ENCODE data around the gene TRDN.

TRDN gene

DNA sequence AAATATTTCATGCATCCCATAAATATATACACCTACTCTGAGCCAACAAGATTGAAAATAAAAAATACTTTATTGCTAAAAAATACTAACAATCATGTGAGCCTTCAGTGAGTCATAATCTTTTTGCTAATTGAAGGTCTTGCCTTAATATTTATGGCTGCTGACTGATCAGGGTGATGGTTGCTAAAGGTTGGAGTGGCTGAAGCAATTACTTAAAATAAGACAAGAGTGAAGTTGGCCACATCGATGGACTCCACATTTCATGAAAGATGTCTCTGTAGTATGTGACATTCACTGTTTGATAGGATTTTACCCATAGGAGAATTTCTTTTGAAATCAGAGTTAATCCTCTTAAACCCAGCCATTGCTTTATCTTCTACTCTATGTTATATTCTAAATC is 11.1 kb downstream of the TRDN start:
- TF ChIP-seq, protein P1, sequence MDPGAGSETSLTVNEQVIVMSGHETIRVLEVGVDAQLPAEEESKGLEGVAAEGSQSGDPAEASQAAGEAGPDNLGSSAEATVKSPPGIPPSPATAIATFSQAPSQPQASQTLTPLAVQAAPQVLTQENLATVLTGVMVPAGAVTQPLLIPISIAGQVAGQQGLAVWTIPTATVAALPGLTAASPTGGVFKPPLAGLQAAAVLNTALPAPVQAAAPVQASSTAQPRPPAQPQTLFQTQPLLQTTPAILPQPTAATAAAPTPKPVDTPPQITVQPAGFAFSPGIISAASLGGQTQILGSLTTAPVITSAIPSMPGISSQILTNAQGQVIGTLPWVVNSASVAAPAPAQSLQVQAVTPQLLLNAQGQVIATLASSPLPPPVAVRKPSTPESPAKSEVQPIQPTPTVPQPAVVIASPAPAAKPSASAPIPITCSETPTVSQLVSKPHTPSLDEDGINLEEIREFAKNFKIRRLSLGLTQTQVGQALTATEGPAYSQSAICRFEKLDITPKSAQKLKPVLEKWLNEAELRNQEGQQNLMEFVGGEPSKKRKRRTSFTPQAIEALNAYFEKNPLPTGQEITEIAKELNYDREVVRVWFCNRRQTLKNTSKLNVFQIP (CRISPR knock-in tag; IDR thresholded peaks at IDR 0.05; ENCODE audit: borderline replicate concordance, low read depth) = no peak
- no peak for TF ChIP-seq PPARA (CRISPR knock-in tag; IDR thresholded peaks at IDR 0.05; ENCODE audit: borderline replicate concordance)
- TF ChIP-seq GLIS3 (CRISPR knock-in tag; IDR thresholded peaks at IDR 0.05) = no peak
- TF ChIP-seq ZC3H10 (CRISPR knock-in tag; IDR thresholded peaks at IDR 0.05) = no peak
- no peak for TF ChIP-seq ISL1 (CRISPR knock-in tag; IDR thresholded peaks at IDR 0.05)
- no peak for TF ChIP-seq RARB (CRISPR knock-in tag; IDR thresholded peaks at IDR 0.05)
- TF ChIP-seq SNAI2 (CRISPR knock-in tag; IDR thresholded peaks at IDR 0.05) = no peak
- no peak for TF ChIP-seq ZNF8 (CRISPR knock-in tag; IDR thresholded peaks at IDR 0.05)
- no peak for TF ChIP-seq BACH2 (CRISPR knock-in tag; IDR thresholded peaks at IDR 0.05; ENCODE audit: borderline replicate concordance)
- TF ChIP-seq OSR1 (CRISPR knock-in tag; IDR thresholded peaks at IDR 0.05) = no peak
- no peak for TF ChIP-seq ARNTL (CRISPR knock-in tag; IDR thresholded peaks at IDR 0.05; ENCODE audit: borderline replicate concordance, low read depth)
- TF ChIP-seq TOX (CRISPR knock-in tag; IDR thresholded peaks at IDR 0.05; ENCODE audit: borderline replicate concordance) = no peak
- TF ChIP-seq, protein P2, sequence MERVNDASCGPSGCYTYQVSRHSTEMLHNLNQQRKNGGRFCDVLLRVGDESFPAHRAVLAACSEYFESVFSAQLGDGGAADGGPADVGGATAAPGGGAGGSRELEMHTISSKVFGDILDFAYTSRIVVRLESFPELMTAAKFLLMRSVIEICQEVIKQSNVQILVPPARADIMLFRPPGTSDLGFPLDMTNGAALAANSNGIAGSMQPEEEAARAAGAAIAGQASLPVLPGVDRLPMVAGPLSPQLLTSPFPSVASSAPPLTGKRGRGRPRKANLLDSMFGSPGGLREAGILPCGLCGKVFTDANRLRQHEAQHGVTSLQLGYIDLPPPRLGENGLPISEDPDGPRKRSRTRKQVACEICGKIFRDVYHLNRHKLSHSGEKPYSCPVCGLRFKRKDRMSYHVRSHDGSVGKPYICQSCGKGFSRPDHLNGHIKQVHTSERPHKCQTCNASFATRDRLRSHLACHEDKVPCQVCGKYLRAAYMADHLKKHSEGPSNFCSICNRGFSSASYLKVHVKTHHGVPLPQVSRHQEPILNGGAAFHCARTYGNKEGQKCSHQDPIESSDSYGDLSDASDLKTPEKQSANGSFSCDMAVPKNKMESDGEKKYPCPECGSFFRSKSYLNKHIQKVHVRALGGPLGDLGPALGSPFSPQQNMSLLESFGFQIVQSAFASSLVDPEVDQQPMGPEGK (CRISPR knock-in tag; IDR thresholded peaks at IDR 0.05; ENCODE audit: borderline replicate concordance) = no peak
- TF ChIP-seq CSDC2 (CRISPR knock-in tag; IDR thresholded peaks at IDR 0.05) = no peak
- no peak for ATAC-seq

DNA sequence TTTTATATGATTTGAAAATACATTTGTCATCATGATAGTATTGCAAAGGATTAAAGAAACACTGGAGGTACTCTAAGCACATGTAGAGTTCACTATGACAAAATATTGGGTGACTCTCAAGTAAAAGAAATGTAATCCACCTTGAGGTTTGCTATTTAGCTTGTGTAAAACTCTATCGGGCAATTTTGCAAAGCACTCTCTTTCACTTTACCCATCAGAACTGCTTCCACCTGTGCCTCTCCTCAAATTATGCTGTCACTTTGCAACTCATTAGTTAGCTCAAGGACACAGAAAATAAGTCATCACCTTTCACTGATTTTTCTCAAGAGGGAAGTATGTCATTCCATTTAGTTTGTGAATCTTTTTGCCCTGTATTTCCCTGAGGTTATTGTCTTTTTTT is 14.0 kb downstream of the TRDN start:
- no peak for ATAC-seq
- TF ChIP-seq TCF4 (CRISPR knock-in tag; IDR thresholded peaks at IDR 0.05; ENCODE audit: borderline replicate concordance) (no peak), ZNF565 (CRISPR knock-in tag; conservative IDR thresholded peaks at IDR 0.05; ENCODE audit: low read depth) (no peak), ZNF70 (CRISPR knock-in tag; IDR thresholded peaks at IDR 0.05) (no peak), ZFP30 (CRISPR knock-in tag; IDR thresholded peaks at IDR 0.05) (no peak), ISL1 (CRISPR knock-in tag; IDR thresholded peaks at IDR 0.05) (no peak), PPARA (CRISPR knock-in tag; IDR thresholded peaks at IDR 0.05; ENCODE audit: borderline replicate concordance) (no peak), ZNF8 (CRISPR knock-in tag; IDR thresholded peaks at IDR 0.05) (no peak), ZFP3 (CRISPR knock-in tag; IDR thresholded peaks at IDR 0.05) (no peak), ESRRG (CRISPR knock-in tag; IDR thresholded peaks at IDR 0.05) (no peak)
- TF ChIP-seq, protein P1 (CRISPR knock-in tag; IDR thresholded peaks at IDR 0.05; ENCODE audit: borderline replicate concordance, low read depth) = no peak
- TF ChIP-seq, protein P2 (CRISPR knock-in tag; IDR thresholded peaks at IDR 0.05; ENCODE audit: borderline replicate concordance) = no peak
- TF ChIP-seq, protein P3, sequence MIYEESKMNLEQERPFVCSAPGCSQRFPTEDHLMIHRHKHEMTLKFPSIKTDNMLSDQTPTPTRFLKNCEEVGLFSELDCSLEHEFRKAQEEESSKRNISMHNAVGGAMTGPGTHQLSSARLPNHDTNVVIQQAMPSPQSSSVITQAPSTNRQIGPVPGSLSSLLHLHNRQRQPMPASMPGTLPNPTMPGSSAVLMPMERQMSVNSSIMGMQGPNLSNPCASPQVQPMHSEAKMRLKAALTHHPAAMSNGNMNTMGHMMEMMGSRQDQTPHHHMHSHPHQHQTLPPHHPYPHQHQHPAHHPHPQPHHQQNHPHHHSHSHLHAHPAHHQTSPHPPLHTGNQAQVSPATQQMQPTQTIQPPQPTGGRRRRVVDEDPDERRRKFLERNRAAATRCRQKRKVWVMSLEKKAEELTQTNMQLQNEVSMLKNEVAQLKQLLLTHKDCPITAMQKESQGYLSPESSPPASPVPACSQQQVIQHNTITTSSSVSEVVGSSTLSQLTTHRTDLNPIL (CRISPR knock-in tag; IDR thresholded peaks at IDR 0.05; ENCODE audit: low read depth) = no peak

DNA sequence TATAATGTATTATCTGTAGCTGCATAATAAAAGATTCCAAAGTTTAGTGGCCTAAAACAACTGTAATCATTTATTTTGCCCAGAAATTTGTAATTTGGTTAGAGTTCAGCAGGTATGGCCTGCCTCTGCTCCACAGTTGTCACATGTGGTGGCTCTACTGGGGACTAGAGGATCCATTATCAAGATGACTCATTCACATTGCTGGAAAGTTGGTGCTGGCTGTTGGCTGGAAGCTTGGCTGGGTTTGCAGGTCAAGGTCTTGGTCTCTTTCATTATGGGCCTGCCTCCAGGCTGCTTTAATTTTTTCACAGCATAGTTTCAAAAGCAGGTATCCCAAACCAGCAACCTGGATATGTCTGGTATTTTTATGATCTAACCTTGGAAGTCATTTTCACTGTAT is 17.6 kb downstream of the TRDN start:
- ATAC-seq = no peak
- TF ChIP-seq ZNF8 (CRISPR knock-in tag; IDR thresholded peaks at IDR 0.05) = no peak
- TF ChIP-seq GLIS3 (CRISPR knock-in tag; IDR thresholded peaks at IDR 0.05) = no peak

DNA sequence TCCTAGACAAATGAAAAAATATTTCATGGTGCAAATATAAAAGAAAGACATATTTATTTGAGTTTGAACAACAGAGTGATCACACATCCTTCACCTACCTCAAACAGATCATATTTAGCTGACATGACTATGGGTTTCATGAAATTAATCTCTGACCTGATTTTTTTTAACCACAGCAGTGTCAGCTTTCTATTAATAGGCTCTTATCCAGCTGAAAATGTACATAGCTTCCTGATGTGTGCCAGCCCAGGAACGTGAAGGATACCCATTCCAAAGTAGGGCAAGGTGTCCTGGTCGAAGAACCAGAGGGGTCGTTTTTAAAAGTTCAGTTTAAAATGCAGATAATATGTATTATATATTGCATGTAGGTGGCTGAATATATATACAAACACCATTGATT is 19.8 kb downstream of the TRDN start:
- no peak for ATAC-seq
- no peak for TF ChIP-seq ZNF8 (CRISPR knock-in tag; IDR thresholded peaks at IDR 0.05)

Data from SK-N-SH treated with all-trans-retinoic acid at 6 μM for 48 hours (cell line).